Mucosa of descending colon (tissue), 3 donors: ENCODE measurements around the gene QPCTL. TPM values are rescaled to one million over a fixed set of nuclear protein-coding genes. Genes with fewer than 3 reads are reported as not detected.
"Not testable (repeated sequence)": the region's sequence is repeated elsewhere in the genome, so short reads cannot be mapped to it uniquely, and the experiment has no call there.

Experiments used
- ATAC-seq: fragments of 200-7000 bp; cut with Tn5 transposase; one replicate; pipeline ENCODE4 v1.9.1; 2020; ENCODE audit warnings: mild to moderate bottlenecking, moderate library complexity
- DNase-seq, 3 donors: peaks; one replicate each; pipeline ENCODE4 v3.0.0-alpha.2; 2020
- H3K36me3 ChIP-seq: fragments of 200-600 bp; one replicate; pipeline ENCODE4 v1.8.0; 2021; ENCODE audit warnings: low read depth, mild to moderate bottlenecking
- H3K4me1 ChIP-seq: fragments of 200-600 bp; one replicate; pipeline ENCODE4 v1.8.0; 2021; ENCODE audit warnings: low read depth, mild to moderate bottlenecking
- H3K4me3 ChIP-seq: fragments of 200-600 bp; one replicate; pipeline ENCODE4 v1.8.0; 2021; ENCODE audit warnings: mild to moderate bottlenecking
- H3K9me3 ChIP-seq: fragments of 200-600 bp; one replicate; pipeline ENCODE4 v1.8.0; 2021; ENCODE audit warnings: mild to moderate bottlenecking
- CTCF ChIP-seq: fragments of 200-600 bp; IDR thresholded peaks from one replicate; pipeline ENCODE4 v1.8.0; 2022; ENCODE audit warnings: antibody characterized with exemption, mild to moderate bottlenecking
- intact Hi-C, 2 donors: fragments of 100-400 bp; cut with DNase I in 1 of 2; cut with micrococcal nuclease in 1 of 2; formaldehyde crosslinking; loops; one replicate each; pipeline versions ENCODE4 v1.11.0 to v1.11.1; 2022; cut with DNase I, micrococcal nuclease
- total RNA-seq, 3 donors: library from RNA; stranded (reverse); fragmentation: NEBNext Ultra II Directional in 2 of 3; extraction: Animal tissue kit (Norgen Biotek cat#: 25700) in 2 of 3; gene quantifications; one replicate each; pipeline versions ENCODE4 v1.2.1 to v1.2.4, GENCODE V29; 2021 to 2023
- donor health status: DM: no; HTN: no; CAD: no; lungs with moderate emphysema.
- donor health status: DM: no; HTN: no; CAD: no.
- donor health status: DM: no; HTN: yes; CAD: no.

Gene QPCTL
- total RNA-seq, 3 donors from 2014 or later: 8.2 to 8.9 (median 8.3) TPM

- no peaks in the 10 kb centered on the region for H3K36me3 ChIP-seq
- ATAC-seq (peak; percentile 84), DNase-seq (peak; percentile 94 to 99 (median 97))
- no peak for TF ChIP-seq CTCF
- intact Hi-C loops: no loop called here
- H3K4me3 ChIP-seq: no peak overlapping the region
- H3K4me1 ChIP-seq: peaks cover 22% of the 10 kb centered on the region
- H3K9me3 ChIP-seq: no peaks in the 10 kb centered on the region
Measured at GRCh38 chr19:45677351-45678230, 14.9 kb upstream of the QPCTL start.

GRCh38 chr19:45681391-45682015 lies 11.0 kb upstream of the QPCTL start:
- Histone ChIP-seq H3K4me1 (peaks cover 22% of the 10 kb centered on the region), H3K36me3 (no peaks in the 10 kb centered on the region), H3K9me3 (no peaks in the 10 kb centered on the region), H3K4me3 (no peak overlapping the region)
- ATAC-seq: peak; percentile 90
- DNase-seq: peak; percentile 91 to 95 (median 92)
- peak; percentile 98 for TF ChIP-seq CTCF
- intact Hi-C loops: no loop called here

DNA sequence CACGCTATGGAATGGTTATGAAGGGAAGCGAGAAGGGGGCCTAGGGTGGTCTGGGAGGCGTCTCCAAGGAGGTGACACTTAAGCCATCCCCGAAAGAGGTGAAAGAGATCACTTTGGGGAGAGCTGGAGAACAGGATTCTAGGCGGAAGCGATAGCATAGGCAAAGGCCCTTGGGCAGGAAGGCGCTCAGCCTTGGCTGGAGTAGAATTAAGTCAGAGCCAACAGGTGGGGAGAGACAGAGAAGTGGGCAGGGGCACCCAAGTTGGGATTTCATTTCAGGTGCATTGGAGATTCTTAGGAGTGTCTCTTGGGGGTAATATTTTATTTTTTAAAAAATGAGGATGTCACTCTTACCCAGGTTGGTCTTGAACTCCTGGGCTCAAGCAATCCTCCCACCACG lies 10.3 kb upstream of the QPCTL start:
- Histone ChIP-seq H3K4me3 (no peak overlapping the region), H3K4me1 (peaks cover 17% of the 10 kb centered on the region), H3K9me3 (no peaks in the 10 kb centered on the region), H3K36me3 (no peaks in the 10 kb centered on the region)
- intact Hi-C loops: no loop called here
- DNase-seq: no peak
- no peak for TF ChIP-seq CTCF
- ATAC-seq: no peak

DNA sequence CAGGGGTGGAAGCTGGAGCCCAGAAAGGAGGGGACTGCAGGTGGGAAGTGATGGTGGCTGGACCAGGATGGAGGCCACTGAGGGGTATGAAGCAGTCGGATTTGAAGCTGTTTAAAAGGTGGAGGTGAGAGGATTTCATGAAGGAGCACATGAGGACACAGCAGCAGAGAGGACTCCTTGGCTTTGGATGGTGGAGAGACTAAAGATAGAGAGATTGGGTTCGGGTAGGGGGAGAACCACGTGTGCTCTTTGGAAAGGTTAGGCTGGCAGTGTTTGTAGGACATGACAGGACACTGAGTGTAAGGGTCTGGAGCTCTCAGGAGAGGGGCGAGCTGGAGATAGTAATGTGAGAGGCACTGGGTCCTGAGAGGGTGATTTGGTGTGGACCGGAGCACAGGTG lies 9.6 kb upstream of the QPCTL start:
- no peaks in the 10 kb centered on the region for H3K36me3 ChIP-seq
- H3K9me3 ChIP-seq: no peaks in the 10 kb centered on the region
- DNase-seq (no peak), ATAC-seq (no peak)
- intact Hi-C loops: no loop called here
- H3K4me3 ChIP-seq: no peak overlapping the region
- no peak for TF ChIP-seq CTCF
- peaks cover 14% of the 10 kb centered on the region for H3K4me1 ChIP-seq

- ATAC-seq, H3K36me3 ChIP-seq, H3K9me3 ChIP-seq, H3K4me3 ChIP-seq, intact Hi-C loops, DNase-seq, H3K4me1 ChIP-seq: not testable (repeated sequence)
Measured at GRCh38 chr19:45685045-45685444, 7.4 kb upstream of the QPCTL start.

DNA sequence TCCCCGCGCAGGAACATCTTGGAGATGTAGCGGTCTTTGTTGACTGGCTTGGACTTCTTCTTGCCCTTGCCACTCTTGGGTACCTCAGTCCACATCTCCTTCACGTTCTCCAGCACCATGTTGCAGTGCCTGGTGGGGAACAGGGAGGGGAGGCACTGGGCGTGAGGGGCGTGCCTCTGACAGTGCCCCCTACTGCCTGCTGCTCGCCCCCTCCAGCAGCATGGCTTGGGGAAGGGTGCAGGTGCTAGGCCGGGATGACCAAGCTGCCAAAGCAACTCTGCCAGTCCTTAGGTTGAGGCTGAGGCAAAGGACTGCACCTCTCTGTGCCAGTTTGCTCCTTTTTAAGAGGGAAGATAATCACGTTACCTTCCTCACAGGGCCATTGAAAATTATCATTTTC lies 4.9 kb upstream of the QPCTL start:
- no peak overlapping the region for H3K4me3 ChIP-seq
- intact Hi-C loops: no loop called here
- ATAC-seq: no peak
- H3K36me3 ChIP-seq: peaks cover 5% of the 10 kb centered on the region
- peaks cover 7% of the 10 kb centered on the region for H3K4me1 ChIP-seq
- no peaks in the 10 kb centered on the region for H3K9me3 ChIP-seq
- DNase-seq: no peak
- no peak for TF ChIP-seq CTCF
